Stimulated activated CD8-positive, alpha-beta memory T cell treated with anti-CD3 and anti-CD28 coated beads, Interleukin-15, amount 100 ng/mL, for 4 hours (primary cell): ENCODE measurements around the gene ANKHD1.

ENCODE experiments used
- DNase-seq, 2 donors: peaks; one replicate each; pipeline ENCODE4 v3.0.0-alpha.2; 2020; ENCODE audit warnings: low read depth in 2 of 2

Gene ANKHD1

DNA sequence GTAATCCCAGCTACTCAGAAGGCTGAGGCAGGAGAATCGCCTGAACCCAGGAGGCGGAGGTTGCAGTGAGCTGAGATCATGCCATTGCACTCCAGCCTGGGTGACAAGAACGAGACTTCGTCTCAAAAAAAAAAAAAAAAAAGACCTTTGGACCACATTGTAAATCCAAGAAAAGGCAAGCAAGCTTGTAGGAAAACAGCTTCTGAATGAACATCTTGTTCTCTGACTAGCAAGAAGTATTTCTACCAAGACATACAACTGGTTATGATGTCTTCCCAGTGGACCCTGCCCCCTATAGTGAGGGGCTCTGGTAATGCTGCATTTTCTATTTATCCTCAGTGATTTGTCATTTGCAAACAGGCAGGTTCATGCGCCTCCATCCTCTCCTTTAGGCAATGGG lies 141.3 kb downstream of the ANKHD1 start:
- DNase-seq = no peak

DNA sequence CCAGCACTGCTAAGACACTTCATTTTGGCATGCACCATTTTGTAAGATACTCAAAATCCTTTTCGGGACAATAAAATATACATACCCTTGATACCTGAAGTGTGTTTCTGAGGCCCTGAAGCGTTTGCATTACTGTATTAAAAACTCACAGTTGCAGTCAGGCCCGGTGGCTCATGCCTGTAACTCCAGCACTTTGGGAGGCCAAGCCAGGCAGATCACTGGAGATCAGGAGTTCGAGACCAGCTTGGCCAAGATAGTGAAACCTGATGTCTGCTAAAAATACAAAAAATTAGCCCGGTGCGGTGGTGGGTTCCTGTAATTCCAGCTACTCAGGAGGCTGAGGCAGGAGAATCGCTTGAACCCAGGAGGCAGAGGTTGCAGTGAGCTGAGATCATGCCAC lies 143.4 kb downstream of the ANKHD1 start:
- DNase-seq = no peak

DNA sequence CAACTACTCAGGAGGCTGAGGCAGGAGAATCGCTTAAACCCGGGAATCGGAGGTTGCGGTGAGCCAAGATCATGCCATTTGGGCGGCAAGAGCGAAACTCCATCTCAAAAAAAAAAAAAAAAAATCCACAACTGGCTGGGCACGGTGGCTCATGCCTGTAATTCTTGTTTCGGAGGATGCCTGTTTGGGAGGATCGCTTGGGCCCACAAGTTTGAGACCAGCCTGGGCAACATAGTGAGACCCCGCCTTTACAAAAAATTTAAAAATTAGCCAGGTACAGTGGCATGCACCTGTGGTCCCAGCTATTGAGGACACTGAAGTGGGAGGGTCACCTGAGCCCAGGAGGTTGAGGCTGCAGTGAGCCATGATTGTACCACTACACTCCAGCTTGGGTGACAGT lies 144.0 kb downstream of the ANKHD1 start:
- no peak for DNase-seq

DNA sequence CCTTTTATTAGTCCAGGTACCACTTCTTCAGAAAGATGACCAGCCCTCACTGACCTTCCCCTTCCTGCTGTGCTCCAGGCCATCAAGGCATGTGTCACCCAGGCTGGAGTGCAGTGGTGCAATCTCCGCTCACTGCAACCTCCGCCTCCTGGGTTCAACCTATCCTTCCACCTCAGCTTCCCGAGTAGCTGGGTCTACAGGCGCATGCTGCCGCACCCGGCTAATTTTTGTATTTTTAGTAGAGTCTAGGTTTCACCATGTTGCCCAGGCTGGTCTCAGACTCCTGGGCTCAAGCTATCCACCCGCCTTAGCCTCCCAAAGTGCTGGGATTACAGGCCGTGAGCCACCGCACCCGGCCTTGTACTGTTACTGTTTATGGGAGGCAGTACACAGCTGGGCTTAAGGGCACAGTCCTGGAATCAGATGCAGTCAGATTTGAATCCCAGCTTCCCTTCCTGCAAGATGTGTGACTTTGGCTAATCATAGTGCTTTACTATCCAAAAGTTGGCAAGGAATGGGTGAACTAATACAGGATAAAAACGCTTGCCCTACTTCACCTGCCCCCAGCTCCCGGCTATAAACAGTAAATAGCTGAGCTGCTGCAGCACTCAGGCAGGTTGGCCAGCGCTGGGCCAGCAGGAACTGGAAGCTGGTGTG lies 145.3 kb downstream of the ANKHD1 start:
- DNase-seq = no peak

DNA sequence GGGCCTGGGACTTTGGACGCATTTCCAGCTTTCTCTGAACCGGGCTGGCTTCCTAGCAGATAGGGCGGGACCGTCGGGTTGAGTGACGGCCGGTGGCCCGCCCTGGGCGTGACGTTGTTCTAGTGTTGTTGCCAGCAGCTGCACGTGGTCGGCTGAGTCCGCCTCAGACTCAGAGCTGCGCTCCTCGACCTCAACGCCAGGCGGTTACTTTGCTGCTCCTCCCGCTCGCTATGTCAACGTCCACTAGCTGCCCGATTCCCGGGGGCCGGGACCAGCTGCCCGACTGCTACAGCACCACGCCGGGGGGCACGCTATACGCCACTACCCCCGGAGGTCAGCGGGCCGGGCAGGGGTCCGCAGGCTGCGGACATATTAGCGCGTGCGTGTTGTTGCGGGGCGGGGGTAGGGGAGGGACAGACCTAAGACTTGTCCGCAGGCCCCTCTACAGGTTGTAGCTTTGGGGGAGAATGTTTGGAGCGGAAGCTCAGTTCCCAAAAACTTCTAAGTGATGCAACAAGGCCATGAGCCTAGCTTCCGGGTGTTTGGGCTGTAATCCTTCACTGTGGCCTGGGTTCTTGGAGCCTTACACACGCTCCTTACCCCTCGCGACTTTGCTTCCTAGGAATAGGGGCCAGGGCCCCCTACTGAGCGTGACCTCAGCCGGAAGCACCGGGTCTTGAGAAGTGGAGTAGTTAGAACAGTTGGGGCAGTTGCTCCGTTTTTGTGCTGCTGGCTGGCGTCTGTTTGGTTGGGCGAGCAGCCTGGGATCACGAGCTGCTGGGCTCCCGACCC lies 146.1 kb downstream of the ANKHD1 start, which contains the start of gene EIF4EBP3:
Gene EIF4EBP3, plus strand, starts transcription at position 155 of the 792 bp plus-strand sequence. Its CDS starts 76 bp downstream, at position 231.
- DNase-seq = peak; percentile 67 to 70

DNA sequence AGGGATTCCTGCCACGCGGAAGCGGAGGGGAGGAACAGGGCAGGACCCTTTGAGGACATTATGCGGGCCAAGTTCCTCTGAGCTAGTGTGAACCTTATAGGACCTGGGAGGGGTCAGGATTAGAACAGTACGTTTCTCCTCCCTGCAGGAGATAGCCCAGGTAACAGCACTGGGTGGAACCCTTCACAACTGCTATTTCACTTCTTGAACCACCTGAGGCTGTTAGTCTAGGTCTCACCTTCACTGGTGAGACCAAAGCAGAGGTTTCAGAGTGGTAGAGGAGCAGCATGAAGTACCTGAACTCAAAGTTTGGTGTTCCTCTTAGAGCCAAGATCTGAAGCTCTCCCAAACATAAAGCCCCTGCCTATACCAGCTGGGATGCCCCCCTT lies 146.7 kb downstream of the ANKHD1 start:
- DNase-seq = no peak

DNA sequence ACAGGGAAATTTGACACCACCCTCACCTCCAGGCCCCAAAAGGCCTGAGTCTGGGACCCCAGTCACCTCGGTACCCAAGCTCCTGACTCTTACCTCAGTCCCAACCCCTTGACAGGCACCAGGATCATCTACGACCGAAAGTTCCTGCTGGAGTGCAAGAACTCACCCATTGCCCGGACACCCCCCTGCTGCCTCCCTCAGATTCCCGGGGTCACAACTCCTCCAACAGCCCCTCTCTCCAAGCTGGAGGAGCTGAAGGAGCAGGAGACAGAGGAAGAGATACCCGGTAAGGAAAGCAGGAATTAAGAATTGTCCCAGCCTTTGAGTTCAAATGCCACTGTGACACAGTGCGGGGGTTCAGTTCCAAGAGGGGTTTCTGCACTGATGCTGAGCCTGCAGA lies 147.2 kb downstream of the ANKHD1 start:
- DNase-seq = no peak

DNA sequence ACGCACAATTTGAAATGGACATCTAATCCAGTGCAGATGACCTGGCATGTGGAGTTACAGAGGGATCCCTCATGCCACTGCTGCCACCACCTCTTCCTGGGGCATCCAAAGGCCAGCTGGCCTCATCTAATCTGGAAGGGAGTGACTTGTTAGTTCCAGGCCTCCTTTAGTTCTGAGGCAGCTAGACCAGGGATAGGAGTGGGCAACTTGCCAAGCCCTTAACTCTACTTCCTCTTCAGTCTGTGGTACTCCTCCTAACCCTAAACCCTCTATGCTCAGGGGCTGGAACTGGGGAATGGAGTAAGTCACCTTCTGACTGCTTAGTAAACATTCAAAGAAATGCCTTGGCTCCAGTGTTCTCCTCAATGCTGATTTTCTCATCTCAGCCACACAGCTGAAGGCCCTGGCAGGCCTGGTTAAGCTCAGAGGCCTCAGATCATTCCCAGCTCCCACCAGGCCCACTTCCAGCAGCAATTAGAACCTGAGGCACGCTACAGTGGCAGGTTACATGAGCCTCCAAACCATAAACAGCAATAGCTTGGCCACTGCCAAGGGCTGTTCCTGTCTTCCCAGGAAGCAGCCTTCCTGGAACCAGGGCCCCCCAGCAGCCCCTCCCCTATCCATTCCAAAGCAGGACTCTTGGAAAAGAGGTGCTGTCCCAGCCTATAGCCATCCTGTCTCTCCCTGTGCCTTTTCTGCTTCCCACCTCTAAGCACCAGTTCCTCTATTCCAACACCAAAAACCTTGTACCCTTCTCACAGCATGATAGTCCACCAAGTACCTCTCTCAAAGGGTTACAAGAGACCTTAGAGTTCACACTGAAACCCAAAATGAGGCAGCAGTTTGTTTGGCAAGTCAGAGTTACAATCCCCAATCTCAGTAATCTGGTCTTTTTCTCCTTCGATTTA lies 147.9 kb downstream of the ANKHD1 start:
- no peak for DNase-seq

DNA sequence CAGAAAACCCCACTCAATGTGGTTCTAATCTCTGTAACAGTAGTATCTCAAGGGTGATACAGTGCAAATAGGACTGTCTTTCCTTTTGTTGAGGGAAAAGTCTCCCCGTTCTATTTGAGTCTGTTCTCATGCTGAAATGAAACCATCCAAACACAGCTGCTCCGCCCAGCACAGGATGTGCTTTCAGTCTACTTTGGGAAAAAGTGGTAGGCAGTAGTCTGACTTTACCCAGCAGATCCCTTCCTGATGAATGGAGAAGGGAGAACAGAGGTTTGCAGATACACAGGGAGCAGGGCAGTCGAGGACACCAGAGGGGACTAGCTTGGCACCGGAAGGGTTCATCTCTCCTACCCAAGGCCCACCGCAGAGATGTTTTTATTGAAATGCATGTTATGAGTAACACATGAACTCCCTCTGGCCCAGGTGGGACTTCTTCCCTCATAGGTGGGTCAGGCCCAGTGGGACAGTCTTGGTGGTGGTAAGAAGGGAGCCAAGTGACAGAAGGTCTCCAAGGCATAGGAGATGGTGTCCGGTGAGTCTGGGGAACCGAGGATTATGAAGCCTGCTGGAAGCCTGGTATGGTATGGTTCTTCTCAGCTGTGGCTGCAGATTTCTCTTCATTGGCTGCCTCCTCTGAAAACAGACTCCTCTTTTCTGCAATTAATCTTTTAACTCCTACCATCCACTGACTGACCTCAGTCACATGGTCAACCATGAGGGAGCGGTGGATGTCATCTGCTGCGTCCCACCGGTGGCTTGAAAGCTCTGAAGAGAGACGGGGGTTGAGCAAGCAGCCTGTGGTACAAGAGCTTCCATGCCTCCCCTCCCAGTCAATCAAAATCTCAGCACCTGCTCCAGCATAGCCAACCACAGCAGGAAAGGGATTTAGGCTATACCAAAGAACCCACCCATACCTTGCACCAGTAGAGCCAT lies 148.8 kb downstream of the ANKHD1 start:
- no peak for DNase-seq

DNA sequence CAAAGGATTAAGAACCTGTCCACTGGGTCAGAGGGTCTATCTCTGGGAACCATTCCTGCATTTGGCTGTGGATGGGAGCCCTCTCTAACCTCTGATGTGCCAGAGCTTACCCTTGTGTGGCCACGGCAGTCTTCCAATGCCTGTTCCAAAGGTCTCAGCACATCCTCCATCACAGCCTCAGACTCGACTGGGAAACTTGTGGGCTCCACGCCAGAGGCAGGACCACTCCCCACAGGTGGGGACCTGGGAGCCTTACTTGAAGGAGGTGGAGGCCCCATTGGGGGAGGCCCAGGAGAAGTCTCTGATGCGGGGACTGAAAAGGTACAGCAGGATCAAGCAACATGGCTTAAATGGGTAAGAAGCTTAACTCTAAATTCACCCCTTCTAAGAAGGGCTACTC lies 150.2 kb downstream of the ANKHD1 start:
- DNase-seq = no peak

DNA sequence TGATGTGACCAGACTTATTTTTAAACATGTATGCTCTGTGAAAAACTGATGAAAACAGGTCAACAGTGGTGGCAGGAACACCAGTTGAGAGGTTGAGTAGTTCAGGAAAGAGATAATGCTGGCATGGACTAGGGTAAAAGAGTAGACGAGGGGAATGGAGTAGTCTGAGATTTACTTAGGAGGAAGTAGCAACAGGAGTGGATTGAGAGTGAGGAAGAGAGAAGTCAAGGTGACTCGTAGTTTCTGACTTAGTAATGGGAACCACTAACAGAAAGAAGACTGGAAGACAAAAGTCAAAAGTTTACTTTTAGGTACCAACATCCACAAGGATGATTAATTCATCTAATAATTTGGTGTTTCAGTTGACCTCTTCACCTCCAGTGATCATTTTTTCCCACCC lies 152.0 kb downstream of the ANKHD1 start:
- no peak for DNase-seq

DNA sequence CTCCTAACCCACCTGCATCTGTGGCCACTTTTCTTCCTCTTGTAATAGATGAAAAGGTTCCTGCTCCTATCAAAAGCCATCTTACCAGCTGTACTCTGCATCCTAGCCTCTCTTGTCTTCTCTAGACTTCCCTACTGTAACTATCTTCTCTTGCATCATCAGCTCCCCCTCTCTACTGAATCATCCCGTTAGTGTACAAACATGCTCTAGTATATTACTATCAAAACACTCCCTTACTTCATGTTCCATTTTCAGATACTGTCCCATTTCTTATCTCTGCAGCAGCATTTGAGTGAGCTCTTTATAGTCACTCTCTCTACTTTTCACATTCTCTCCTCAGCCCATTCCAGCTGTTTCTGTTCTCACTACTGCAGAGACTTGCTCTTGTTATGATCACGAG lies 152.8 kb downstream of the ANKHD1 start:
- no peak for DNase-seq

DNA sequence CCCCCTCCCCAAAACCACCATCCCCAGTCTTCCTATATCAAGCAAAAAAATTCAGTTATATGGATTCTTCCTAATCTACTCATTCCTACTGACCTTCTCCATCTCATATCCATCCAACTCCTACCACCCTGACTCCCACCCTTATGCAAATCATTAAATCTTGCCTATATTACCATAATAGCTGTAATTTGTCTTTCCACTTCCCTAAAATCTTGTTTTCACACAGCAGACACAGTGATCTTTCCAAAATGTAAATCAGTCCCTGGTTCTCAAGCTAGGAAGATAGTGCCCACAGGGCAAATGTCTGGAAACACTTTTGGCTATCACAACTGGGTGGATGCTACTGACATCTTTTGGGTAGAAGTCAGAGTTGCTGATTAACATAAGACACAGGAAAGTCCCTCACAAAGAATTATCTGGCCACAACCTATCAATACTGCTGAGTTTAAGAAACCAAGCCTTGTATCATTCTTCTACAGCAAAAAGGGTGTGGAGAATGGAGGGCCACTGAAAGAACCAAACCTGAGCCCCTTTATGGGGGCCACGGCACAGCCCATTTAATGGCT lies 154.2 kb downstream of the ANKHD1 start:
- DNase-seq = no peak

DNA sequence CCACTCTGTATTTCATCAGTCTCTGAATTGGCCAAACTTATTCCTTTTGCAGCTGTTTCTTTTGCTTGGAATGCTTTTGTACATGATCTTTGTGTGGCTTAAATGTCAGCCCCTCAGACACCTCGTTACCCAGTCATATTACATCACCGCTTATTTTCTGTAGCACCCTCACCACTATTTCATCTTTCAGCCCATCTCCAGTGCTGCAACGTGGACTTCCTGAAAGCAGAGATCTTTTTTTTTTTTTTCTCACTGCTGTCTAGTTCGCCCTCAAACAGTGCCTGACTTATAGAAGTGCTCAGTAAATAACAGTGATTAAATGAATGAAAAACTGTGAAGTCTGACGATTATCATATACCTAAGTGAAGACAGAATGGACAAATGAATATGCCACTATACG lies 154.8 kb downstream of the ANKHD1 start:
- no peak for DNase-seq

DNA sequence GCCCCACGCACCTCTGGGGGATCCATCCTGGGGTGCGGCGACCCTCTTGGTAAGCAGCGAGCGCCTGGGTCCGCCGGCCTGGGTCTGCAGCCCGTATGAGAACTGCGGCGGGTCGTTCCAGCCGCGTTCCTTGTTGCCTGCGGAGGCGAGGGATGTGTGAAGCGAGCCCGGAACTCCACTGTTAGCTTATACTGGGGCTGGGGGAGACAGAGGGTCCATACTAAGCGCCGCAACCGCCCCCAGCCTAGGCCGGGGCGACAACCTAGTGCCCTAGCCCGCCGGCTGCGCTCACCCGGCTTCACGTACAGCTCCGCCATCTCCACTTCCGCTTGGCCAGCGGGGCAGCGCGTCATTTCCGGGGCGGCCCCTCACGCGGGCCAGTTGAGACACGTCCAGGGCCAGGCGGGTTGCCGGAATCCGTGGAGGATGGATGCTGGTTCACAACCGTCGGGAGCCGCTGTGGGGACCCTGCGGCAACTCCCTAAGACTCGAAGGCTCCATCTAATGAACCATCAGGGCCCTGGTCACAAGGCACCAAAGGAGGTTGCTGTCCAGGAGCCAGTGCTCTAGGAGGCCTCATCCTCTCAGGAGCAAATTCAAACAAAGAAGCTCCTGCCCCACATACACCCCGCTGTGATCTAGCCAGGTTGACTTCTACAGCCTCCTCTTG lies 155.6 kb downstream of the ANKHD1 start, which contains the start of gene SRA1:
Gene SRA1, minus strand, starts transcription at position 338 of the 670 bp plus-strand sequence. Its CDS starts 21 bp downstream, at position 317.
- peak; percentile 63 to 69 for DNase-seq

DNA sequence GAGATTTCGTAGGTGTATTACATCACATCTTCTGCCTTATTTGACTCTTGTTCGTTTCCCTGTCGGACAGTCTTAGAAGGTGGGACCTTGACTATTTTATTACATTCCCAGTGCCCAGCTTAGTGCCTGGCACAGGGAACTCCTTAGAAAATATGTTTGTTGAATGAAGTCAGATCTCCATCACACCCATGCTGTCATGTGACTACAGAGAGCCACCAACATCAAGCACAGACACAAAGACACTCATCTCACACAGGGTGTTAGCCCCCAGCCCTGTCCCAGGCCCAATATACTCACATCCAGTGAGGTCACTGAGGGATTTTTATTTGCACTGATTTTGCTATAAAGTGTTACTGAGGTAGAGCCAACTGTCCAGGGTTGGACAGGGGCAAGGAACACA lies 156.3 kb downstream of the ANKHD1 start:
- no peak for DNase-seq

DNA sequence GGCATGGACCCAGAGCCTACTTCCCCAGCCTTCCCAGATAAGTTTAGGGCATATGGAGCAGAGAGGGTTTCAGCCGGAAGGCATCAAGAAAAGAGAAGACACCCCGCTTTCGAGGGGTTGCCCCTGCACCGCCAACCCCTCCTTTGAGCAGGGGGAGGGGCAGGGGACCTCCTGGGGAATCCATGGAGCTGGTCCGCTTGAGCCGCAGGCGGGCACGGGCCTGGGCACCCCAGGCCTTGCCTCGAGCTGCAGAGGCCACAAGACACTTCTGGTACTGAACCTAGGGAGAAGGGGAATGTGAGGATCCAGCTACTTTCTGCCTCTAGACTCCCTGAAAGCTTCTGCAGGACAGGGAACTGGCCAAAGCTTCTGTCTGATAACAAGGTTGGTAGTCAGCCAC lies 156.9 kb downstream of the ANKHD1 start:
- DNase-seq = no peak

DNA sequence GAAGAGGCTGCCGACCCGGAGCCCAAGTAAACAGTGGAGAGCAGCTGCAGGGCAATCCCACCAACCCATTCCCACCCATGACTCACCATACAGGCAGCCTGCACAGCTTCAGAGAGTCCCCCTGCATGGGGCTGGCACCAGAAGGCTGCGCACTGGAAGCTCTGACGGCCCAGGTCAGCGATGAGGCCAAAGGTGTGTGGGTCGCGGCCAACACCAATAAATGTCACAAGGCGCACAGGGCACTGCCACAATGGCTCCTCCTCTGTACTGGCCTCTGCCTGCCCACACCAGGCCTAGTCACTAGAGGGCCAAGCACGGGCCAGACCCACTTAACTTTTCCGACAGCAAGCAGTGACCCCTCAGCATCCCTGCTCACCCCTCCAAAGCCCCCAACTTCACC lies 158.6 kb downstream of the ANKHD1 start:
- no peak for DNase-seq

DNA sequence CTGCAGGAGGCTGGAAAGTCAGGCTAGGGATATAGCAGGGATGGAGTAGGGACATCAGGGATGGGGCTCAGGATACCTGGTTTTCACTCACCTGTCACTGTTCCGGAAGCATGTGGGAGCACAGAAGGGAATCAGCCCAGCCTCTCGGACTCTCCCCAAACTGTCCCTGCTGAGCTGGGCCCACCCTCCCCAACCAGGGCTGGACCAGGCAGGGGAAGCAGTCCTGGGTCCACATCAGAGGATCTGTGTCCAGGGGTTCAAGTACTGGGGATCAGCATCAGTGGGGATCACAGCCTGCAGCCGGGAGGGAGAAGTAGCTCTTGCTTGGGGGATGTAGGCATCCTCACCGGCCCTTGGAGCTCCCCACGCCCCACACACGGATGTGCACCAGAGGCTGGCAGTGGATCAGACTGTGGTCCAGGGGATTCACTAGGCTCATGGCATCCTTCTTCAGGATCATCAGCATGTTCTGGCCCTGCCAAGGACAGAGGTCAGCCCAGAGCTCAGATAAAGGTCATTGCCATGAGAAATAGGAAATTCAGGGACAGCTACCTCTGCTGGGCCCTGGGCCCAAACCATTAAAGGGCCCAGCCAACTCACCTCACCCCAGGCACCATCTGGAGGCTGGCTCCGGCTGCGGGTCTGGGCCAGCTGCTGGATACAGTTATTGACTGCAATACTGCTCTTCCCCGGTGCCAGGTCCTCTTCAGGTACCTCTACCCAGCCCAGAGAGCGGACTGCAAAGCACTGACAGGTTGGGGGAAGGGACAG lies 160.3 kb downstream of the ANKHD1 start:
- DNase-seq = no peak
